HUDEP-2 (cell line): Measurements from ENCODE around the gene MSMO1.

Experiments used
- DNase-seq, 76 experiments: peaks; one replicate each; lab custom pipeline; 2025; ENCODE audit not compliant: unreplicated experiment in 76 of 76; lab: John Stamatoyannopoulos, UW

MSMO1 gene

GRCh38 chr4:165386328-165386727 lies 58.9 kb downstream of the MSMO1 start:
- DNase-seq = no peak

GRCh38 chr4:165388756-165389155 lies 61.3 kb downstream of the MSMO1 start:
- DNase-seq = no peak
